HEK293 (cell line): Measurements from ENCODE around the gene KDM3B.
A peak's percentile ranks its signal among the peaks of the same experiment; 100 is the strongest.

ENCODE experiments used
- CTCF ChIA-PET: fragments of 350-600 bp; formaldehyde crosslinking; extraction: SDS; loops from one replicate; lab custom pipeline; 2021; ENCODE audit warnings: antibody characterized with exemption; lab: Yijun Ruan, JAX
- POLR2A ChIA-PET: fragments of 300-600 bp; formaldehyde crosslinking; extraction: SDS; loops from one replicate; lab custom pipeline; 2020; ENCODE audit warnings: antibody characterized with exemption, inconsistent platforms; lab: Yijun Ruan, JAX
- H3K27ac ChIP-seq: fragments of 200-500 bp; sonication (Bioruptor generic); 2 replicates; pipeline ENCODE4 v1.5.1; 2014; ENCODE audit warnings: low read depth, low read length, control low read depth, inconsistent platforms; ENCODE audit errors: extremely low read depth
- H3K36me3 ChIP-seq, 2 experiments: fragments of 200-500 bp in 1 of 2; sonication (Bioruptor generic) in 1 of 2; 1 replicate in 1 of 2; 2 replicates in 1 of 2; pipeline ENCODE4 v1.5.1; 2014 to 2017; ENCODE audit warnings: inconsistent platforms in 2 of 2, low read length in 2 of 2; ENCODE audit not compliant: control insufficient read depth in 2 of 2, insufficient read depth in 1 of 2
- H3K4me1 ChIP-seq: fragments of 200-500 bp; sonication (Bioruptor generic); 2 replicates; pipeline ENCODE4 v1.5.1; 2014; ENCODE audit warnings: mild to moderate bottlenecking, low read length, inconsistent platforms; ENCODE audit not compliant: control insufficient read depth, insufficient read depth
- H3K4me3 ChIP-seq: 2 replicates; pipeline ENCODE4 v1.5.1; 2011; ENCODE audit warnings: low read depth, mild to moderate bottlenecking, control low read depth, low read length, moderate library complexity
- H3K9me3 ChIP-seq: fragments of 200-500 bp; sonication (Bioruptor generic); 2 replicates; pipeline ENCODE4 v1.5.1; 2014; ENCODE audit warnings: low read depth, low read length, inconsistent platforms; ENCODE audit not compliant: control insufficient read depth, insufficient read depth
- GFI1B ChIP-seq: fragments of 450-650 bp; formaldehyde crosslinking; IDR thresholded peaks from 2 replicates; pipeline ENCODE4 v1.5.1; 2016; ENCODE audit warnings: missing biosample characterization, missing genetic modification characterization
- IKZF3 ChIP-seq: fragments of 450-650 bp; IDR thresholded peaks from 2 replicates; pipeline ENCODE4 v1.5.0; 2018; ENCODE audit warnings: missing biosample characterization, mild to moderate bottlenecking, missing genetic modification characterization, moderate library complexity
- ZEB2 ChIP-seq: fragments of 450-650 bp; formaldehyde crosslinking; IDR thresholded peaks from 2 replicates; pipeline ENCODE4 v1.5.1; 2016; ENCODE audit warnings: missing biosample characterization, missing genetic modification characterization
- ZNF19 ChIP-seq: fragments of 450-650 bp; formaldehyde crosslinking; IDR thresholded peaks from 2 replicates; pipeline ENCODE4; 2016; ENCODE audit warnings: missing biosample characterization, missing genetic modification characterization, low read depth
- ZNF335 ChIP-seq: fragments of 450-650 bp; formaldehyde crosslinking; conservative IDR thresholded peaks from 2 replicates; pipeline ENCODE4 v1.5.1; 2016; ENCODE audit warnings: missing biosample characterization, missing genetic modification characterization
- ZNF354C ChIP-seq: fragments of 450-650 bp; formaldehyde crosslinking; IDR thresholded peaks from 2 replicates; pipeline ENCODE4 v1.5.1; 2016; ENCODE audit warnings: missing biosample characterization, missing genetic modification characterization, low read depth, borderline replicate concordance
- ZNF555 ChIP-seq: fragments of 450-650 bp; formaldehyde crosslinking; conservative IDR thresholded peaks from 2 replicates; pipeline ENCODE4 v1.5.1; 2017; ENCODE audit warnings: missing biosample characterization, mild to moderate bottlenecking, missing genetic modification characterization, inconsistent platforms
- ZNF658 ChIP-seq: fragments of 450-650 bp; formaldehyde crosslinking; IDR thresholded peaks from 2 replicates; pipeline ENCODE4; 2016; ENCODE audit warnings: missing biosample characterization, missing genetic modification characterization
- TF ChIP-seq, protein P1 (sequence below): fragments of 450-650 bp; IDR thresholded peaks from 2 replicates; pipeline ENCODE4 v1.5.1; 2018; ENCODE audit warnings: missing biosample characterization, mild to moderate bottlenecking, missing genetic modification characterization
- TF ChIP-seq, protein P2 (sequence below): fragments of 450-650 bp; formaldehyde crosslinking; IDR thresholded peaks from 2 replicates; pipeline ENCODE4 v1.5.1; 2016; ENCODE audit warnings: missing biosample characterization, missing genetic modification characterization
- TF ChIP-seq, protein P3 (sequence below): fragments of 450-650 bp; formaldehyde crosslinking; IDR thresholded peaks from 2 replicates; pipeline ENCODE4 v1.5.1; 2017; ENCODE audit warnings: missing biosample characterization, missing genetic modification characterization
- TF ChIP-seq, protein P4 (sequence below): fragments of 450-650 bp; formaldehyde crosslinking; IDR thresholded peaks from 2 replicates; pipeline ENCODE4 v1.5.1; 2016; ENCODE audit warnings: missing biosample characterization, missing genetic modification characterization, low read depth

Gene KDM3B

DNA sequence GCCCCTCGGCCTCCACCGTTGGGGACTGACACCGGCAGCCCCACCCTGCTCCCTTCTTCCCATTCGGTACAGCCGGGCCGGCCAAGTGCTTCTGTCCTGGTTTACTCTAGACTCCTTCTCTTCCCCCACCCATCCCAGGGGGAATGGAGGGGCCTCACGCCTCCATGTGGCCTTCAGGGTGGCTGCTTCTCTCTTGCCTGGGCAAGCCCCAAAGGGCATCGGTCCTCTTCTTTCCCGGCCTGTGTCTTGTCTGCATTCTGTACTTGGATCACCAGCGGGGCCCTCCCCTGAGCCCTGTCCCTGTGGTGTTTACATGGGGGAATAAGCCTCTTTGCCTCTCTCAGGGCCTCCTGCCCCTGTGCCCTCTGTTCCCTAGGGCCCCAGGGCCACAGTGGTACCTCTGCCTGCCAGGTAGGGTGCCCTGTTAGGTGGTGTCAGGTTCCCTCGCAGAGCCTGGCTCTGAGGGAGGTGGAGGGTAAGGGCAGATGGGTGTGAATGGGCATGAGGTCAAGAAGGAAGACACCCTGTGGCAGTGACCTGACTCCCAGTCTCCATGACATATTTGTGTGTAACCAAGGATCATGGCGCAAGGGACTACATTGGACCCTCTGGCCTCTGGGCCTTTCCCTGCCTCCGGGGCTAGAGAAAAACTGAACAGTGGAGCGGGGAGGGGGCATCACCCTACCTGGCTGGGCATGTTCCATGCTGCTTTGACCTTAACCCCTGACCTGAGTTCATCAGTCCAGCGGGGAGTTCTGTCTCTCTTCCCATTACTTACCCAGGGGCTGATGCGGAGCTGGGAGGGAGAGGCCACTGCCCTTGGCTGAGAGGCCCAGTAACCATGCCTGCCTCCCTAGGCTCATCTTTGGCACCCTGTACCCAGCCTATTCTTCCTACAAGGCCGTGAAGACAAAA, 87.9 kb downstream of the KDM3B start (continued):
- no peak for TF ChIP-seq ZNF19 (tag by site-specific recombination)
- TF ChIP-seq, protein P1, sequence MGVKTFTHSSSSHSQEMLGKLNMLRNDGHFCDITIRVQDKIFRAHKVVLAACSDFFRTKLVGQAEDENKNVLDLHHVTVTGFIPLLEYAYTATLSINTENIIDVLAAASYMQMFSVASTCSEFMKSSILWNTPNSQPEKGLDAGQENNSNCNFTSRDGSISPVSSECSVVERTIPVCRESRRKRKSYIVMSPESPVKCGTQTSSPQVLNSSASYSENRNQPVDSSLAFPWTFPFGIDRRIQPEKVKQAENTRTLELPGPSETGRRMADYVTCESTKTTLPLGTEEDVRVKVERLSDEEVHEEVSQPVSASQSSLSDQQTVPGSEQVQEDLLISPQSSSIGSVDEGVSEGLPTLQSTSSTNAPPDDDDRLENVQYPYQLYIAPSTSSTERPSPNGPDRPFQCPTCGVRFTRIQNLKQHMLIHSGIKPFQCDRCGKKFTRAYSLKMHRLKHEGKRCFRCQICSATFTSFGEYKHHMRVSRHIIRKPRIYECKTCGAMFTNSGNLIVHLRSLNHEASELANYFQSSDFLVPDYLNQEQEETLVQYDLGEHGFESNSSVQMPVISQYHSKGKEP (tag by site-specific recombination), result no peak
- TF ChIP-seq ZNF658 (tag by site-specific recombination), result no peak
- TF ChIP-seq, protein P2, sequence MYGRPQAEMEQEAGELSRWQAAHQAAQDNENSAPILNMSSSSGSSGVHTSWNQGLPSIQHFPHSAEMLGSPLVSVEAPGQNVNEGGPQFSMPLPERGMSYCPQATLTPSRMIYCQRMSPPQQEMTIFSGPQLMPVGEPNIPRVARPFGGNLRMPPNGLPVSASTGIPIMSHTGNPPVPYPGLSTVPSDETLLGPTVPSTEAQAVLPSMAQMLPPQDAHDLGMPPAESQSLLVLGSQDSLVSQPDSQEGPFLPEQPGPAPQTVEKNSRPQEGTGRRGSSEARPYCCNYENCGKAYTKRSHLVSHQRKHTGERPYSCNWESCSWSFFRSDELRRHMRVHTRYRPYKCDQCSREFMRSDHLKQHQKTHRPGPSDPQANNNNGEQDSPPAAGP (tag by site-specific recombination), result 0 out of 2 replicates have a peak, but pooled peaks have one; percentile 19
- TF ChIP-seq, protein P3, sequence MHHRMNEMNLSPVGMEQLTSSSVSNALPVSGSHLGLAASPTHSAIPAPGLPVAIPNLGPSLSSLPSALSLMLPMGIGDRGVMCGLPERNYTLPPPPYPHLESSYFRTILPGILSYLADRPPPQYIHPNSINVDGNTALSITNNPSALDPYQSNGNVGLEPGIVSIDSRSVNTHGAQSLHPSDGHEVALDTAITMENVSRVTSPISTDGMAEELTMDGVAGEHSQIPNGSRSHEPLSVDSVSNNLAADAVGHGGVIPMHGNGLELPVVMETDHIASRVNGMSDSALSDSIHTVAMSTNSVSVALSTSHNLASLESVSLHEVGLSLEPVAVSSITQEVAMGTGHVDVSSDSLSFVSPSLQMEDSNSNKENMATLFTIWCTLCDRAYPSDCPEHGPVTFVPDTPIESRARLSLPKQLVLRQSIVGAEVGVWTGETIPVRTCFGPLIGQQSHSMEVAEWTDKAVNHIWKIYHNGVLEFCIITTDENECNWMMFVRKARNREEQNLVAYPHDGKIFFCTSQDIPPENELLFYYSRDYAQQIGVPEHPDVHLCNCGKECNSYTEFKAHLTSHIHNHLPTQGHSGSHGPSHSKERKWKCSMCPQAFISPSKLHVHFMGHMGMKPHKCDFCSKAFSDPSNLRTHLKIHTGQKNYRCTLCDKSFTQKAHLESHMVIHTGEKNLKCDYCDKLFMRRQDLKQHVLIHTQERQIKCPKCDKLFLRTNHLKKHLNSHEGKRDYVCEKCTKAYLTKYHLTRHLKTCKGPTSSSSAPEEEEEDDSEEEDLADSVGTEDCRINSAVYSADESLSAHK (tag by site-specific recombination), result no peak
- TF ChIP-seq ZNF354C (tag by site-specific recombination), result no peak
- no peak for TF ChIP-seq ZEB2 (tag by site-specific recombination)
- TF ChIP-seq, protein P4, sequence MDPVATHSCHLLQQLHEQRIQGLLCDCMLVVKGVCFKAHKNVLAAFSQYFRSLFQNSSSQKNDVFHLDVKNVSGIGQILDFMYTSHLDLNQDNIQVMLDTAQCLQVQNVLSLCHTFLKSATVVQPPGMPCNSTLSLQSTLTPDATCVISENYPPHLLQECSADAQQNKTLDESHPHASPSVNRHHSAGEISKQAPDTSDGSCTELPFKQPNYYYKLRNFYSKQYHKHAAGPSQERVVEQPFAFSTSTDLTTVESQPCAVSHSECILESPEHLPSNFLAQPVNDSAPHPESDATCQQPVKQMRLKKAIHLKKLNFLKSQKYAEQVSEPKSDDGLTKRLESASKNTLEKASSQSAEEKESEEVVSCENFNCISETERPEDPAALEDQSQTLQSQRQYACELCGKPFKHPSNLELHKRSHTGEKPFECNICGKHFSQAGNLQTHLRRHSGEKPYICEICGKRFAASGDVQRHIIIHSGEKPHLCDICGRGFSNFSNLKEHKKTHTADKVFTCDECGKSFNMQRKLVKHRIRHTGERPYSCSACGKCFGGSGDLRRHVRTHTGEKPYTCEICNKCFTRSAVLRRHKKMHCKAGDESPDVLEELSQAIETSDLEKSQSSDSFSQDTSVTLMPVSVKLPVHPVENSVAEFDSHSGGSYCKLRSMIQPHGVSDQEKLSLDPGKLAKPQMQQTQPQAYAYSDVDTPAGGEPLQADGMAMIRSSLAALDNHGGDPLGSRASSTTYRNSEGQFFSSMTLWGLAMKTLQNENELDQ (tag by site-specific recombination), result no peak
- TF ChIP-seq ZNF555 (tag by site-specific recombination), result no peak
- TF ChIP-seq IKZF3 (tag by site-specific recombination), result no peak

DNA sequence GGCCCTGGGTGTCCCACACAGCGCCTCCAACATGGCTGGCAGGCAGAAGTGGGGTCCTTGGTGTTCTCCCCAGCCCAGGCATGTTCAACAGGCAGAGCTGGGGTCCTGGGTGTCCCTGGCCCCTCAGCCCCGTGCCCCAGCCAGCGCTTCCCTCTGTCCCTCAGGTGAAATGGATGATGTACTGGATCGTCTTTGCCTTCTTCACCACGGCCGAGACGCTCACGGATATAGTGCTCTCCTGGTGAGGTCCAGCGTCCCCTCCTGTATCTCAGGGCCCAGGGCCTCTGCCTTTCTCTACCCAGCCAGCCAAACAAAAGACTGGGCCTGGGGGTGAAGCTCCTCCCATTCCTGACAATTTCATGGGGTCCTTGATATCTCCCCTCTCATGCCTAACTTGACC, 88.7 kb downstream of the KDM3B start:
- Histone ChIP-seq H3K9me3 (no peaks in the 10 kb centered on the region), H3K4me1 (peaks cover 8% of the 10 kb centered on the region; the same call in 1 of the 2 replicates), H3K36me3 (peaks cover 0 to 41% of the 10 kb centered on the region in 2 experiments; a peak in 2 of 3 replicates), H3K4me3 (no peak overlapping the region), H3K27ac (no peak overlapping the region)
- POLR2A ChIA-PET, result interaction anchor here (0.8 kb wide), 1 partner anchor 25 kb away, joined by 3 read pairs; no protein-coding TSS in a partner anchor
- TF ChIP-seq ZNF335, result peak; percentile 11; the same call in 1 of the 2 replicates
- TF ChIP-seq GFI1B (tag by site-specific recombination), result no peak
- CTCF ChIA-PET, result interaction anchor here (0.7 to 1.2 kb wide), 2 partner anchors 8 to 61 kb away, joined by 3 to 4 read pairs; no protein-coding TSS in a partner anchor
